K562 (cell line): Measurements from ENCODE around the gene ZNHIT2. TPM values are rescaled to one million over a fixed set of nuclear protein-coding genes. Genes with fewer than 3 reads are reported as not detected.

Source experiments
- BCOR ChIP-seq: fragments of 450-650 bp; IDR thresholded peaks from 2 replicates; pipeline ENCODE4 v1.6.1; 2016
- CREM ChIP-seq: IDR thresholded peaks from 2 replicates; pipeline ENCODE4 v1.6.1; 2014; ENCODE audit warnings: antibody characterized with exemption, low read depth
- DEAF1 ChIP-seq: fragments of 450-650 bp; formaldehyde crosslinking; IDR thresholded peaks from 2 replicates; pipeline ENCODE4 v1.4.0; 2020; ENCODE audit warnings: mild to moderate bottlenecking, moderate library complexity
- E2F6 ChIP-seq, 2 experiments: IDR thresholded peaks; 2 replicates each; pipeline ENCODE4 v1.6.1; 2011; ENCODE audit warnings: borderline replicate concordance in 1 of 2, control low read depth in 1 of 2, low read depth in 1 of 2, low read length in 1 of 2, mild to moderate bottlenecking in 1 of 2, mixed read lengths in 1 of 2, moderate library complexity in 1 of 2; ENCODE audit not compliant: insufficient read depth in 1 of 2, insufficient read length in 1 of 2, poor library complexity in 1 of 2, severe bottlenecking in 1 of 2; ENCODE audit errors: extremely low read depth in 1 of 2
- EHMT2 ChIP-seq: fragments of 450-650 bp; IDR thresholded peaks from 2 replicates; pipeline ENCODE4 v1.6.1; 2018; ENCODE audit warnings: antibody characterized with exemption
- KDM1A ChIP-seq, 2 experiments: fragments of 450-650 bp; IDR thresholded peaks; 2 replicates each; pipeline ENCODE4 v1.6.1; 2016; ENCODE audit warnings: mild to moderate bottlenecking in 2 of 2
- NBN ChIP-seq: fragments of 450-650 bp; IDR thresholded peaks from 2 replicates; pipeline ENCODE4 v1.6.1; 2016; ENCODE audit warnings: low read depth, mild to moderate bottlenecking
- NELFE ChIP-seq: IDR thresholded peaks from 2 replicates; pipeline ENCODE4 v1.6.1; 2011; ENCODE audit warnings: mild to moderate bottlenecking; ENCODE audit not compliant: insufficient read depth, insufficient read length
- NONO ChIP-seq, 2 experiments: fragments of 200-400 bp in 1 of 2; fragments of 450-650 bp in 1 of 2; formaldehyde crosslinking in 1 of 2; IDR thresholded peaks; 2 replicates each; pipeline ENCODE4 v1.6.1; 2017; ENCODE audit warnings: low read depth in 2 of 2, mild to moderate bottlenecking in 2 of 2, moderate library complexity in 2 of 2, low read length in 1 of 2
- POLR2AphosphoS2 ChIP-seq: IDR thresholded peaks from 2 replicates; pipeline ENCODE4 v1.6.1; 2012; ENCODE audit warnings: low read length, improper control_type of control experiment
- RAD21 ChIP-seq, 2 experiments: fragments of 250-450 bp in 1 of 2; fragments of 450-650 bp in 1 of 2; sonication (Bioruptor Pico) in 1 of 2; formaldehyde crosslinking in 1 of 2; IDR thresholded peaks in 1 of 2; conservative IDR thresholded peaks in 1 of 2; 2 replicates each; pipeline versions ENCODE4 v1.4.0 to v1.8.0; 2020 to 2022; ENCODE audit warnings: mild to moderate bottlenecking in 2 of 2, moderate library complexity in 1 of 2
- RCOR1 ChIP-seq, 2 experiments: IDR thresholded peaks; 2 replicates each; pipeline ENCODE4 v1.6.1; 2012; ENCODE audit warnings: low read depth in 2 of 2, low read length in 2 of 2, borderline replicate concordance in 1 of 2, improper control_type of control experiment in 1 of 2
- SMAD2 ChIP-seq: fragments of 150-350 bp; IDR thresholded peaks from 2 replicates; pipeline ENCODE4 v1.6.1; 2014; ENCODE audit warnings: low read depth, mild to moderate bottlenecking, low read length
- SRSF3 ChIP-seq: fragments of 200-400 bp; formaldehyde crosslinking; IDR thresholded peaks from 2 replicates; pipeline ENCODE4 v1.6.1; 2016; ENCODE audit warnings: mild to moderate bottlenecking, low read length, moderate library complexity; ENCODE audit not compliant: insufficient read depth
- TEAD4 ChIP-seq, 2 experiments: sonication (generic) in 1 of 2; formaldehyde crosslinking in 1 of 2; IDR thresholded peaks; 2 replicates each; pipeline versions ENCODE4 v1.6.1 to v1.8.0; 2012 to 2022; ENCODE audit warnings: borderline replicate concordance in 1 of 2, inconsistent platforms in 1 of 2, low read length in 1 of 2, mild to moderate bottlenecking in 1 of 2, missing genetic modification reagents in 1 of 2
- THRAP3 ChIP-seq: fragments of 450-650 bp; IDR thresholded peaks from 2 replicates; pipeline ENCODE4 v1.6.1; 2016; ENCODE audit warnings: mild to moderate bottlenecking, inconsistent platforms, borderline replicate concordance
- TRIM28 ChIP-seq: fragments of 450-650 bp; IDR thresholded peaks from 2 replicates; pipeline ENCODE4 v1.6.1; 2017
- YY1 ChIP-seq, 3 experiments: IDR thresholded peaks; 2 replicates each; pipeline ENCODE4 v1.6.1; 2011; ENCODE audit warnings: low read length in 2 of 3, mild to moderate bottlenecking in 2 of 3, moderate library complexity in 2 of 3, borderline replicate concordance in 1 of 3, control low read depth in 1 of 3, low read depth in 1 of 3; ENCODE audit not compliant: insufficient read depth in 3 of 3, insufficient replicate concordance in 2 of 3, control insufficient read depth in 1 of 3, insufficient read length in 1 of 3; ENCODE audit errors: extremely low read depth in 1 of 3
- ZNF121 ChIP-seq: sonication (generic); formaldehyde crosslinking; conservative IDR thresholded peaks from 2 replicates; pipeline ENCODE4 v1.8.0; 2022; ENCODE audit warnings: missing genetic modification reagents
- ZNF644 ChIP-seq: fragments of 200-800 bp; sonication (Bioruptor generic); IDR thresholded peaks from 2 replicates; pipeline ENCODE4 v1.6.1; 2016; ENCODE audit warnings: low read depth, missing genetic modification characterization, missing compliant biosample characterization
- polyA plus RNA-seq, 8 experiments: library from polyadenylated mRNA; depleted of rRNA in 4 of 8; stranded (reverse) in 5 of 8; unstranded in 3 of 8; fragments of >200 nt; fragmentation: Nextera tagmentation in 2 of 8; fragmentation: Illumina TruSeq in 1 of 8; extraction: Ambion mirVana in 2 of 8; extraction: Trizol in 1 of 8; gene quantifications; 2 replicates each; pipeline versions ENCODE4 v1.2.1 to v1.2.3, GENCODE V29; 2011 to 2014; ENCODE audit warnings: inconsistent platforms in 1 of 8, missing spikeins in 1 of 8
- total RNA-seq, 7 experiments: library from RNA; depleted of rRNA in 6 of 7; stranded (reverse); fragments of >200 nt in 6 of 7; fragmentation: Illumina TruSeq in 2 of 7; extraction: Trizol in 2 of 7; gene quantifications; 2 replicates each; pipeline versions ENCODE4 v1.2.1 to v1.2.3, GENCODE V29; 2011 to 2021; ENCODE audit warnings: low replicate concordance in 1 of 7
- TF ChIP-seq, protein P1 (sequence below): fragments of 450-650 bp; formaldehyde crosslinking; conservative IDR thresholded peaks from 2 replicates; pipeline ENCODE4 v1.4.0; 2022; ENCODE audit warnings: mild to moderate bottlenecking, missing genetic modification characterization
- TF ChIP-seq, protein P2 (sequence below), 3 experiments: fragments of 200-800 bp in 1 of 3; sonication (Bioruptor generic) in 1 of 3; sonication (generic) in 1 of 3; formaldehyde crosslinking in 1 of 3; IDR thresholded peaks; 2 replicates each; pipeline versions ENCODE4 v1.6.1 to v1.8.0; 2016 to 2022; ENCODE audit warnings: mild to moderate bottlenecking in 2 of 3, missing compliant biosample characterization in 2 of 3, missing genetic modification characterization in 2 of 3, missing genetic modification reagents in 1 of 3

The ZNHIT2 gene
- total and polyA plus RNA-seq, 9 of the 15 experiments (the other 6 are each of a cell fraction or from before 2014, with no cell fraction given) = 0.08 to 39.0 (median 2.5) TPM

DNA sequence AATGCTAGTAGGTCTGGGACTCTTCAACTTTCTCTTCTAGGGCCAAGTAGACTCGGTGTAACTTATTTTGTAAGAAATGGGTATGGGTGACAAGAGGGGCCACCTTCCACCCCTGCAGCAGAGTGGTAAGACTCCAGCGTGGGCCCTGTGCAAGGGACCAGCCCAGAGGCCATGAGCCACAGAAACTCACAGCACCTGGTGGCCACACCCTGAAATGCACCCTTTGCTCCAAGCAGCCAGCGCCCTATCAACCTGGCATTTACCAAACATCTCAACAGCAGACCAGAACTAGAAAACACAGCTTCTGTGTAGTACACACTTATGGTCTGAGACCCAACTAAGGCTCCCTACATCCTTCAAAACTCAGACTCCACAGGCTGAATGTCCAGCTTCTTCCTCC lies 39.4 kb downstream of the ZNHIT2 start (continued):
- TF ChIP-seq, protein P1, sequence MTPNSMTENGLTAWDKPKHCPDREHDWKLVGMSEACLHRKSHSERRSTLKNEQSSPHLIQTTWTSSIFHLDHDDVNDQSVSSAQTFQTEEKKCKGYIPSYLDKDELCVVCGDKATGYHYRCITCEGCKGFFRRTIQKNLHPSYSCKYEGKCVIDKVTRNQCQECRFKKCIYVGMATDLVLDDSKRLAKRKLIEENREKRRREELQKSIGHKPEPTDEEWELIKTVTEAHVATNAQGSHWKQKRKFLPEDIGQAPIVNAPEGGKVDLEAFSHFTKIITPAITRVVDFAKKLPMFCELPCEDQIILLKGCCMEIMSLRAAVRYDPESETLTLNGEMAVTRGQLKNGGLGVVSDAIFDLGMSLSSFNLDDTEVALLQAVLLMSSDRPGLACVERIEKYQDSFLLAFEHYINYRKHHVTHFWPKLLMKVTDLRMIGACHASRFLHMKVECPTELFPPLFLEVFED (CRISPR knock-in tag) = no peak
- TF ChIP-seq NONO (IDR thresholded peaks at IDR 0.05; ENCODE audit: low read depth in 2 of 2, low read length in 1 of 2) (no peak), TRIM28 (no peak), YY1 (IDR thresholded peaks at IDR 0.05; ENCODE audit: borderline replicate concordance in 1 of 3, control insufficient read depth in 1 of 3, extremely low read depth in 1 of 3, insufficient read depth in 3 of 3, insufficient read length in 1 of 3, insufficient replicate concordance in 2 of 3, low read depth in 1 of 3, low read length in 2 of 3) (peak in 2 of 3 experiments; percentile 28 to 47), SMAD2 (no peak), THRAP3 (no peak), ZNF121 (CRISPR knock-in tag) (no peak), EHMT2 (no peak), BCOR (no peak), POLR2AphosphoS2 (no peak), DEAF1 (CRISPR knock-in tag) (peak; percentile 16; the same call in 1 of the 2 replicates), SRSF3 (no peak), RAD21 (CRISPR knock-in tag; conservative IDR thresholded peaks at IDR 0.05 in 1 of 2, IDR thresholded peaks at IDR 0.05 in 1 of 2) (peak; percentile 50 to 60), ZNF644 (tag) (no peak), TEAD4 (IDR thresholded peaks at IDR 0.05; ENCODE audit: low read length) (no peak), TEAD4 (CRISPR knock-in tag; IDR thresholded peaks at IDR 0.05; ENCODE audit: borderline replicate concordance) (no peak), NBN (no peak), KDM1A (IDR thresholded peaks at IDR 0.05) (no peak), NELFE (no peak), CREM (no peak), E2F6 (IDR thresholded peaks at IDR 0.05; ENCODE audit: borderline replicate concordance in 1 of 2, extremely low read depth in 1 of 2, insufficient read depth in 1 of 2, insufficient read length in 1 of 2, low read depth in 1 of 2, low read length in 1 of 2, poor library complexity in 1 of 2, severe bottlenecking in 1 of 2) (no peak), RCOR1 (IDR thresholded peaks at IDR 0.05; ENCODE audit: borderline replicate concordance in 1 of 2, low read depth in 2 of 2, low read length in 2 of 2) (no peak)
- TF ChIP-seq, protein P2, sequence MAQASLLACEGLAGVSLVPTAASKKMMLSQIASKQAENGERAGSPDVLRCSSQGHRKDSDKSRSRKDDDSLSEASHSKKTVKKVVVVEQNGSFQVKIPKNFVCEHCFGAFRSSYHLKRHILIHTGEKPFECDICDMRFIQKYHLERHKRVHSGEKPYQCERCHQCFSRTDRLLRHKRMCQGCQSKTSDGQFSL (CRISPR knock-in tag; IDR thresholded peaks at IDR 0.05) = no peak
- TF ChIP-seq, protein P2 (tag; IDR thresholded peaks at IDR 0.05) = 0 out of 4 replicates have a peak, but pooled peaks of 1 of the 2 experiments have one; percentile 28
